Inflammatory macrophage treated with lipopolysaccharide for 4 hours (primary cell): ENCODE data around the gene SPATA33.
"Not testable (repeated sequence)": the region's sequence is repeated elsewhere in the genome, so short reads cannot be mapped to it uniquely, and the experiment has no call there.

Experiments
- DNase-seq: peaks from one replicate; pipeline ENCODE4 v3.0.0-alpha.2; 2020

The SPATA33 gene

DNA sequence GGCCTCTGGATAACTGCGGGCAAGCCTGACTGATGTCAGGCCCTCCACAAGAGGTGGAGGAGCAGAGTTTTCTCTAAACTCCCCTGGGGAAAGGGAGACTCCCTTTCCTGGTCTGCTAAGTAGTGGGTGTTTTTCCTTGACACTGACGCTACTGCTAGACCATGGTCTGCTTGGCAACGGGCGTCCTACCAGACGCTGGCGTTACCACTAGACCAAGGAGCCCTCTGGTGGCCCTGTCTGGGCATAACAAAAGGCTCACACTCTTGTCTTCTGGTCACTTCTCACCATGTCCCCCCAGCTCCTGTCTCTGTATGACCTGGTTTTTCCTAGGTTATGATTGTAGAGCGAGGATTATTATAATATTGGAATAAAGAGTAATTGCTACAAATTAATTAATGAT is 9.4 kb downstream of the SPATA33 start:
- DNase-seq: not testable (repeated sequence)

DNA sequence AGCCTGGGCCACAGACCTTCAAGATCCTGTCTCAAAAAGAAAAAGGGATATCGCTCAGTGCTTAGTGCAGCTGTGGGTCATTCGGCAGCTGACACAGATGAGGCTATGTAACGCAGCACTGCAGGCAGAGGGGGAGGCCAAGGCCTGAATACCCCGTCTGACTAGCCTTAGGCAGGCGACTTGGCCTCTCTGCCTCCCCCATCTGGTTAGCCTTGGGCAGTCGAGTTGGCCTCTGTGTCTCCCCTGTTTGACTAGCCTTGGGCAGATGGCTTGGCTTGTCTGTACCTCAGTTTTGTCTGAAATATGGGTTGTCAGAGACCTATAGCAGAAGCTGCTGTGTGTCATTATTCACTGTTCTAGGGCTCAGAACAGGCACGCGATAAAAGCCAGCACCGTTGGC is 10.0 kb downstream of the SPATA33 start:
- DNase-seq: no peak

DNA sequence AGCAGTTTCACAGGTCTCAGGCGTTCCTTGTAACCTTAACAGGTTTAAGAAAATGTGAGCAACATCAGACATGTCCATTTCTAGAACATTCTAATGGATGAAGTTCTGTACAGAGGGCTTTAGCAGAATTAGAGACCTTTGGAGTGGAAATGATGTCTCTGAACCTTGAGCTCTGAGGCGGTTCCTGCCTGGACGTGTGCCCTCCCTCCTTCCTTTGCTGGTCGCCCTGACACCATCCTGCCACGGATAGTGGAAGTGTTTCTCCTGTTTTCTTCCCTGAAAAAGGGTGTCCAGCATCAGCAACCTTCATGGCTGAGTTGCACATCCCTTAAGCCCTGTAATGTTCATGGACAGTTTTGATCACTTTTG is 11.1 kb downstream of the SPATA33 start:
- no peak for DNase-seq

DNA sequence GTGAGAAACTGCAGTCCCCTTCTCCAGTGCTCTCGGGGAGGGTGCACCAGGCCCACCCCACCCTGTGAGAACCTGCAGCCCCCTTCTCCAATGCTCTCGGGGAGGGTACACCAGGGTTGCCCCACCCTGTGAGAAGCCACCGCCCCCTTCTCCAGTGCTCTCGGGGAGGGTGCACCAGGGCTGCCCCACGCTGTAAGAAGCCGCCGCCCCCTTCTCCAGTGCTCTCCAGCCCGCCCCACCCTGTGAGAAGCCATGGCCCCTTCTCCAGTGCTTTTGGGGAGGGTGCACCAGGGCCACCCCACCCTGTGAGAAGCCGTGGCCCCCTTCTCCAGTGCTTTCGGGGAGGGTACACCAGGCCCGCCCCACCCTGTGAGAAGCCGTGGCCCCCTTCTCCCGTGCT is 12.1 kb downstream of the SPATA33 start:
- no peak for DNase-seq

DNA sequence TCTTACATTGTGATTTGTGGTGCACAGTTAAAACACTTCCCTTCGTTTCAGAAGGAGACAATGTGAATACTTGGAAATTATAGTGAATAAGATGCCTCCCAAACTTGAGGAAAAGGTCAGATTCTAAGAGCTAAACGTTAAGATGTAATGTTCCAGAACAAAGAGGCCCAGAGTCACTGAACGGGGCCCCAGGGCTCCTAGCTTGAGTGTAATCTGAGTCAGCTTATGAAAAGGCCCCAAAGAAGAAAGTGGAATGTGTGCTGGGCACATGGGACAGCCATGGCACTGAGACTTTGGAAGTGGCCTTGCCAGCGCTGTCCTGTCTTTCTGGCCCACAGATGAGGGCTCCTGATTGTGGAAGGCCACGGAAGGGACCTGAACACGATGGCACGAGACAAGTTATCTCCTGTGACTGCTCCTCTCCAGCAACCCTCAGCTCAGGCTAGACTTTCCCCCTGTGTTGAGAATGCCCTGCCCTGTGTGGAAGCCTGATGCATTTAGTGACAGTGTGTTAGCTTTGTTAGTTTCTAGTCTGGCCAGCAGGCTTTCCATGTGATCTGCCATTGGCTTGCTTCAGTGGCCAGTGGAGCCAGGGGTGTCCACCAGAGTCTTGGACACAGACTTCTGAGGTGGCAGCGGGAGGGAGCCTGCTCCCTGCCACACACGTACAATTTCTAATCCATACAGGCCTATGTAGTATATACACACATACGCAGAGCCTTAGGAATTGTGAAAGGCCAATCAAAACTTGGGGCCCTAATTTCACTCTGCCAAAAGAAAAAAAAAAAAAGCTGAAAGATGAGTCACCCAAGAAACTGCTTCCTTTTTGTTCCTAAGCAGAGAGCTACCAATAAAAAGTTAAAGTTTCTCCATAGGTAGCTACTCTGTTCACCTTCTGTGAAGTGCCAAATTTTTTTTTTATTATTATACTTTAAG is 13.1 kb downstream of the SPATA33 start:
- DNase-seq: peak; percentile 18

DNA sequence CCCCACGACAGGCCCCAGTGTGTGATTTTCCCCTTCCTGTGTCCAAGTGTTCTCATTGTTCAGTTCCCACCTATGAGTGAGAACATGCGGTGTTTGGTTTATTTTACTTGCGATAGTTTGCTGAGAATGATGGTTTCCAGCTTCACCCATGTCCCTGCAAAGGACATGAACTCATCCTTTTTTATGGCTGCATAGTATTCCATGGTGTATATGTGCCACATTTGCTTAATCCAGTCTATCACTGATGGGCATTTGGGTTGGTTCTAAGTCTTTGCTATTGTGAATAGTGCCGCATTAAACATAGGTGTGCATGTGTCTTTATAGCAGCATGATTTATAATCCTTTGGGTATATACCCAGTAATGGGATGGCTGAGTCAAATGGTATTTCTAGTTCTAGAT is 13.9 kb downstream of the SPATA33 start:
- DNase-seq: not testable (repeated sequence)

DNA sequence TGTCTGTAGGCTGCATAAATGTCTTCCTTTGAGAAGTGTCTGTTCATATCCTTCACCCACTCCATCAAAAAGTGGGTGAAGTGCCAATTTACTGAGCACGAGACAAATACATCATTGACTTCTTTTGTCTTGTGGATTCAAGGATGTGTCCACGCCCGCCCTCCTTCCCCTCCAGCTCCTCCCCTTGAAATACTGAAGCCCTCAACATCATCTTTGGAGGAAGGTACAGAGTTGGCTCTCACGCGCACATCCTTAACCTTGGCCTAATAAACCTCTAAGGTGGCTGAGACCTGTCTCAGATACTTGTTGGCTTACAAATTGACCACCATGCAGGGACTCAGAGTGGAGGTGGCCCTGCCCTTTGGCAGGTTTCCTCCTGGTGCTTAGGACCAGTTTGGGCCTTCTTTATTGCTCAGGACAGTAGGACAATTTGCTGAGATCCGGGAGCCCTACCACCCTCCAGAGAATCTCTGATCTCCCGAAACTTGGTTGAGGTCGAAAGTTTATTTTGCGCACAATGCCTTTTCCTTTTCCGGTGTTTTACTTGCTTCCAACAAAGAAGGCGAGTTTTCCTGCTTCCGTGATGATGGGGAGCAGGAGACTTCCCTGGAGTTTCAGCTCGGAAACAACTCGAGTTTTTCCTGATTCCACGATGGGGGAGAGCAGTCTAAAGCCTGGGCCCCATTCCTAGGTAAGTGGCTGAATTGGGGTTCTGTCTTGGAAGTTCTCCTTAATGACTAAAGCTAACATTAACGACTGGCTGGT is 14.7 kb downstream of the SPATA33 start:
- no peak for DNase-seq

DNA sequence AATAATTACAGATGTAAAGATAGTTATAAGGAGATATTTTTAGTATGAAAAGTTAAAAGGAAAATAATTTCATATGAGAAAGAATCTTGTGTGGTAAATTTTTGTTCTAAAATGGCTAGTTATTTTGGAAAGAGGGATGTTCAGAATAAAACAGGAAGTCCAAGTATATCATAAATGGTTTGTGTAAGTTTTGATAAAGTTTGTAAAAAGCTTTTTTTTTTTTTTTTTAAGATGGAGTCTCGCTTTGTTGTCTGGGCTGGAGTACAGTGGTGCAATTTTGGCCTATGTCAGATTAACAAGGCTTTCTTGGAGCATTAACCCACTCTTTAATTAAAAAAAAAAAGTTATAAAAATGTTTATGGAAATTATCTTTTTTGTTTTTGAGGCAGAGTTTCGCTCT is 20.6 kb downstream of the SPATA33 start:
- no peak for DNase-seq

DNA sequence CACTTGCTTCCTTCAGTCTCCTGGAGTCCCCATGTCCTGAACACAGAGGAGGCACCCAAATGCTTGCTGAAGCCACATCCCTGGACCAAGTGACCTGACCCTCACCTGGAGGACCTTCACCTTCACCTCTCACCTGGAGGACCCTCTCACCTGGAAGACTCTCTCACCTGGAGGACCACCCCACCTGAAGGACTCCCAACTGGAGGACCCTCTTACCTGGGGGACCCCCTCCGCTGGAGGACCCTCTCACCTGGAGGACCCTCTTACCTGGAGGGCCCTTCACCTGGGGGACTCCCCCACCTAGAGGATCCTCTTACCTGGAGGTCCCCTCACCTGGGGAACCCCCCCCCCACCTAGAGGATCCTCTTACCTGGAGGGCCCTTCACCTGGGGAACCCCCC is 28.3 kb downstream of the SPATA33 start:
- DNase-seq: no peak

DNA sequence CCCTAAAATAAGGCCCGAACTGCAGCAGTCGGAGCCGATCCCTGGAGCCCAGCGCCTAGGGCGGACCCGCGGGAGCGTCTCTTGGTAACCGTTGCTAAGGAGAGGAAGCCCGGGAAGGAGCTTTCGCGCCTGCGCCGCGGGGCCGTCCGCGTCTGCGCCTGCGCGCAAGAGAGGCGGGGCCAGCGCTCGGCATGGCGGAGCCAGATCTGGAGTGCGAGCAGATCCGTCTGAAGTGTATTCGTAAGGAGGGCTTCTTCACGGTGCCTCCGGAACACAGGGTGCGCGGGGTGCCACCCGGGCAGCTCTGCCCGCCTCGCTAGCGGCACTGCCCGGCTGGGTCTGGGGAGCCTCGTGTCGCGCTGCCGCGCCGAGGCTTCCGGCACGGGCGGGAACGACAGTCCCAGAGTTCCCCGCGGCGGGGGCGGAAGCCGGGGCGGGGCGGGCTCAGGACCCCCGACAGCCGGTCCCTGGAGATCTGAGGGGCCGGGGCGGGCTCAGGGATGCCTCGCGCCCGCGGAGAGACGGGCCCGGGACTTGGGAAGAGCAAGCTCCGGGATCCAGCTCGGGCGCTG is 29.0 kb downstream of the SPATA33 start, which contains the start of gene CDK10:
TSS of gene CDK10 (plus strand) at position 170 of the 572 bp plus-strand sequence. CDS start at position 192, 22 bp downstream.
- peak; percentile 88 for DNase-seq

DNA sequence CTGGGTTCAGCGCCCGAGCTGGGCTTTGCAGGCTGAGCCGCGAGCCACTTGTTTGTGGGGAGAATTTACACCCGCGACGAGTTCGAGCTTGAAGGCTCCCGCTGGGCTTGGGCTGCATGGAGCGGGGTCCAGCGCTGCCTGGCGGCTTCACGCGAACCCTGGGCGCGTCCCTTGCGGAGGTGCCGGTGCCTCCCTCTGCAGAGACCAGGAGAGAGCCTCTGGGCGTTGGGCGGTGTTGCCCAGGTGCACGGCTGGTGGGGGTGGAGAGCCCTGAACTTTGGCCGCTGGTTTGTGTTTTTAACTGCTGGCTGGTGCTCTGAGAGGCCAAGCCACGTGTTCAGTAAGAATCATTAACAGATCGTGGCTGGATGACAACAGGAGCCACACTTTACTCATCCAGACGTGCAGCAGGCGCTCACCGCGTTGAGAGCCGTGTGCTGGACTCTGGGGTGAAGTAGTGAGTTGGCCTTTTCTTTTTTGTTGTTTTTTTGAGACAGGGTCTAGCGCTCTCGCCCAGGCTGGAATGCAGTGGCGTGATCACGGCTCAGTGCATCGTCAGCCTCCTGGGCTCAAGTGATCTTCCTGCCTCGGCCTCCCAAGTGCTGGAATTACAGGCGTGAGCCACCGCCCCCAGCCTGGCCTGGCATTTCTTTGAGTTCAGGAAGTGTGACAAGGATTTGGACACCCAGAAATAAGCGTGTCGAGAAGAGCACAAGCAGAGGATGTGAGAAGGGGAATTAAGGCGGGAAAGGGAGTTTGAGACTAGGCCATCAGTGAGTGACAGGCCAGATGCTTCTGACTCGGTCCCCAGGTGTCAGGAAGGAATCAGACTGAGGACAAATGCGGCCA is 29.7 kb downstream of the SPATA33 start:
- no peak for DNase-seq

DNA sequence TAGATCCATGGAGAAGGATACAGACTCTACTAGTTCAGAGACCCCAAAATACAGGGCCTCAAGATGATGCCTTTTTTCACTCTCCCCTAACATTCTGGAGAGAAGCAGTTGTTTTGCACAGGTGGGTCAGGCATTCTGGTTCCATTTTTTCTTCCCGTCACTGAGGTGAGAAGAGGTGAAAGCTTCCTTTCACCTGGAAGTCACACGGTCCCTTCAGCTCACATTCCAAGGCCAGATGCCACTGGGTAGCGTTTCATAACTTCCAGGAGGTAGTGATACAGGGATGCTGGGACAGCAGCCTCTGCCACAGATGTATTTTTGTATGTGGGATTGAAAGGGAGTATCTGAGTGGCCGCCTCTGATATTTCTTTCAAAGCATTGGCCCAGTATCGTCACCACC is 30.8 kb downstream of the SPATA33 start:
- no peak for DNase-seq

DNA sequence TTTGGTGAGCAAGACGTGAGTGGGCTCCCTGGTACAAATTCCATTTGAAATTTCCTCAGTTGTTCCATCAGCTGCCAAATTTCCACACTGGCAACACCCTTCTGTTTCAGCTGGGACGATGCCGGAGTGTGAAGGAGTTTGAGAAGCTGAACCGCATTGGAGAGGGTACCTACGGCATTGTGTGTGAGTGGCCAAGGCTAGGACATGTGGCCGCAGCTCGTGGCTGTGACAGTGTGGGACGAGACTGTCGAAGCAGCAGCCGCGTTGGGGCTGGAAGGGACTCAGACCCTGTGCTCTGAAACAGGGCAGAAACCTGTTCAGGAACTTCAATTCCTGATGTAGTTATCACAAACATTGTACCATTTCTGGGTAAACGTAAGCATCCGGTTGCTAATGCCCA is 31.5 kb downstream of the SPATA33 start:
- no peak for DNase-seq

DNA sequence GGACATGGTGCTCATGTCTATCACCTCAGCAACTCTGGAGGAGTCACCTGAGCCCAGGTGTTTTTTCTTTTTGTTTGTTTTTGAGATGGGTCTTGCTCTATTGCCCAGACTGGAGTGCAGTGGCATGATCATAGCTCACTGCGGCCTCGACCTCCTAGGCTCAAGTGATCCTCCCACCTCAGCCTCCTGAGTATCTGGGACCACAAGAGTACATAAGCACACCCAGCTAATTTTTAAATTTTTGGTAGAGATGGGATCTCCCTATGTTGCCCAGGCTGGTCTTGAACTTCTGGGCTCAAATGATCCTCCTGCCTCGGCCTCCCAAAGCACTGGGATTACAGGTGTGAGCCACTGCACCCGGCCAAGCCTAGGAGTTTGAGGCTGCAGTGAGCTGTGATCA is 32.0 kb downstream of the SPATA33 start:
- DNase-seq: not testable (repeated sequence)

DNA sequence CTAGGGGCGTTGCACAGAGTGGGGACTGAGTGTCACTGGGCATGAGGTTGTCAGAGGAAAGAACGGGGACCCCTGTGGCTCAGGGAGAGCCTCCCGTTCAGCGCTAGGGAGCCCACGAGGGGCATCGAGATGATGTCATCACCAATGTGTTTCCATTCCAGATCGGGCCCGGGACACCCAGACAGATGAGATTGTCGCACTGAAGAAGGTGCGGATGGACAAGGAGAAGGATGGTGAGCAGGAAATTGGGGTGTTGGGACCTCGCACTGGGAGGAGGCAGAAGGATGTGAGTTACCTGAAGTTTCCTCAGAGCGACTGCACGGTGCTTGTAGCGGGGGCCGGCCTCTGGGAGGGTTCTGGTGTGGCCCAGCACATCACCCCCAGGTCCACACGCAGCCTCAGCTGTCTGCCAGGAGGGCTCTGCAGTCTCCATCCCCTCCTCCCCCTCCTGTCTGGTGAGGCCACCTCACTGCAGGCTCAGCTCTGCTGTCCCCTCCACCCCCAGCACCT is 32.8 kb downstream of the SPATA33 start:
- DNase-seq: no peak

DNA sequence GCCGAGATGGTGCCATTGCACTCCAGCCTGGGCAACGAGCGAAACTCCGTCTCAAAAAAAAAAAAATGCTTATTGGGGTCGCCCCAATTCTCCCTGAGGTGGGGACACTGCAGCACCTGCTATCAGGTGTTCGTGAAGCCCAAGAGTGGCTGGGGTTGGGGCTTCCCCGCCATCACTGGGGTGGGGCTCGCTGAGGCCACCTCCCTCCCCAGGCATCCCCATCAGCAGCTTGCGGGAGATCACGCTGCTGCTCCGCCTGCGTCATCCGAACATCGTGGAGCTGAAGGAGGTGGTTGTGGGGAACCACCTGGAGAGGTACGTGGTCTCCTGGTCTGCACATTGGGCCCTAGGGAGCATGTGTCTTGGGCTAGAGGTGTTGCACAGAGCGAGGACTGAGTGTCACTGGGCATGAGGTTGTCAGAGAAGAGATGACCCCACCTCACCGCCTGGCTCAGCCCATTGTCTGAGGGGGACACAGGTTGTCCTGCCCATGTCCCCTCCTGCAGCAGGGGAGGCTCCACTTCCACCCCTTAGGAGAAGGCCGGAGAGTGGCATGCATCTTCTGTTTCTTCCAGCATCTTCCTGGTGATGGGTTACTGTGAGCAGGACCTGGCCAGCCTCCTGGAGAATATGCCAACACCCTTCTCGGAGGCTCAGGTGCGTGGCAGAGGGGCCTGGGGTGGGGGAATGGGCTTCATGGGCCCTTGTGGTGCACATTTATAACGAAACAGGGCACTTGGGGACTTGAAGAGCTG is 33.8 kb downstream of the SPATA33 start:
- DNase-seq: no peak

DNA sequence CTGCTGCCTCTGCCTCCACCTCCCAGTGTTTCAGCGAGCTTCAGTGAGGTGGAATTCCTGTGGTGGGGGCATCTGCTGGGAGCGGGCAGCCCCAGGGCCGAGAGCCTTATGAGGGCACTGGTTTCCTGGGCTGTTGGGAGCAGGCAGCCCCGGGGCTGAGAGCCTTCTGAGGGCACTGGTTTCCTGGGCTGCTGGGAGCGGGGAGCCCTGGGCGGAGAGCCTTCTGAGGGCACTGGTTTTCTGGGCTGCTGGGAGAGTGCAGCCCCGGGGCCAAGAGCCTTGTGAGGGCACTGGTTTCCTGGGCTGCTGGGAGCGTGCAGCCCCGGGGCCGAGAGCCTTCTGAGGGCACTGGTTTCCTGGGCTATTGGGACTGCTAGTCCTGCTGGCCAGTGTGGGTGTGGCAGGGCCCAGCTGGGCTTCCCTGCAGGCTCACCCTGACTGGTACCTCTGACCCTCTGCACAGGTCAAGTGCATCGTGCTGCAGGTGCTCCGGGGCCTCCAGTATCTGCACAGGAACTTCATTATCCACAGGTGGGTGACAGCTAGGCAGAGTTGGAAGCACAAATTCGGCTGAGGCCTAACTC is 34.4 kb downstream of the SPATA33 start:
- DNase-seq: no peak

DNA sequence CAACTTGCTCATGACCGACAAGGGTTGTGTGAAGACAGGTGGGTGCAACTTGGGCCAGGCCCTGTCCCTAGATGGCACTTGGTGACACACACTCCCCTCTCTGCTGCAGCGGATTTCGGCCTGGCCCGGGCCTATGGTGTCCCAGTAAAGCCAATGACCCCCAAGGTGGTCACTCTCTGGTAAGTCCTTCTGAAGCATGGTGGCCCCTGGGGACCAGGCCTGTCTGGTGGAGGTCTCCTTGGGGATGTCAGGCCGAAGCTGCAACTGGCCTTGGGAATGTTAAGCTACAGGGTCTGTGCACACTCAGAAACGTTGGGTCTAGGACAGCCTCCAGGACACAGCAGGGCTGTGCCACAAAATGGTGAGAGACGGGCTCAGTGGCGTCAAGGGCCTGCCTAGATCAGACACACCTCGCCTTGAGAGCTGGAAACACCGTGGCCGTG is 35.7 kb downstream of the SPATA33 start:
- no peak for DNase-seq

DNA sequence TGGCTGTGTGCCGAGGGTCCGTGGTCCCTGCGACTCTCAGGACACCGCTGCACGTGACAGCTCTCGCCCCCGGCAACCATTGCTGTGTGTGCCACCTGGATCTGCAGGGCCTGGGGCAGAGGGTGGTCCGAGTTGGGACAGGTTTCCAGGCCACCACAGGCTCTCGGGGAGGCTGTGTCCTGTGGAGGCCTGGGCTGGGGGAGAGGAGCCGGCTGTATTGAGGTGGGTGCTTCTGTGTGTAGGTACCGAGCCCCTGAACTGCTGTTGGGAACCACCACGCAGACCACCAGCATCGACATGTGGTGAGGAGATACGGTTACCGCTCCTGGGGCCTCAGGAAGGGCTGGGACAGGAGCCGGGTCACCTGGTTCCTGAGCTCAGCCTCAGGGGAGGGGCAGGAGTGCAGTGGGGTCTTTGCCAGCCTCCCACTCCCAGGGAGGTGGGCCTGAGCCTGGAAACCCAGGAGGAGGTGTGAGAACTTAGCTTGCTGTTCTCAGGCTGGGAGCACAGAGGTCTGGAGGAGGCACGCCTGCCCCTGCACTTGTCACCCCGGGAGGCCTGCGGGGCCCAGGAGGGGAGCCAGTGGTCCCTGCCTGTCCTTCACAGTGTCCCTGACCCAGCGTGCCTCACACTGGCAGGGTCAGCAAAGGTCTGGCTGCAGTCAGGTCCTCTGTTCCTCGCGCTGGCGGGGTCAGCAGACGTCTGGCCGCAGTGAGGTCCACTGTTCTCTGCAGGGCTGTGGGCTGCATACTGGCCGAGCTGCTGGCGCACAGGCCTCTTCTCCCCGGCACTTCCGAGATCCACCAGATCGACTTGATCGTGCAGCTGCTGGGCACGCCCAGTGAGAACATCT is 36.5 kb downstream of the SPATA33 start:
- no peak for DNase-seq

DNA sequence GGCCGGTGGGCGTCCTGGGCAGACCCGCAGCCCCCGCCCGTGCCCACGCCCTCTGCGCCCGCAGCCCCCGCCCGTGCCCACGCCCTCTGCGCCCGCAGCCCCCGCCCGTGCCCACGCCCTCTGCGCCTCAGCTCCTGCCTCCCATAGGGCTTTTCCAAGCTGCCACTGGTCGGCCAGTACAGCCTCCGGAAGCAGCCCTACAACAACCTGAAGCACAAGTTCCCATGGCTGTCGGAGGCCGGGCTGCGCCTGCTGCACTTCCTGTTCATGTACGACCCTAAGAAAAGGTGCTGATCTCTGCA is 37.1 kb downstream of the SPATA33 start:
- not testable (repeated sequence) for DNase-seq
